Loucy (cell line): ENCODE data around the gene CNTNAP2.

Experiments used
- CTCF ChIP-seq: fragments of 200-600 bp; sonication (generic); conservative IDR thresholded peaks from 2 replicates; pipeline ENCODE4 v1.5.1; 2014; ENCODE audit warnings: mild to moderate bottlenecking, antibody characterized with exemption, low read length
- EZH2phosphoT487 ChIP-seq: fragments of 200-600 bp; IDR thresholded peaks from 2 replicates; pipeline ENCODE4 v1.6.1; 2018; ENCODE audit warnings: antibody characterized with exemption, mild to moderate bottlenecking, moderate library complexity, borderline replicate concordance

GRCh38 chr7:148435715-148436114, 2319.1 kb downstream of the CNTNAP2 start:
- TF ChIP-seq CTCF = no peak
- TF ChIP-seq EZH2phosphoT487 = no peak
